Neutrophil (primary cell): ENCODE results near the gene TSPAN9.

ENCODE experiments used
- H3K27ac ChIP-seq: fragments of 200-600 bp; sonication (generic); 2 replicates; pipeline ENCODE4 v1.5.1; 2016; ENCODE audit warnings: mild to moderate bottlenecking, moderate library complexity
- H3K27me3 ChIP-seq: fragments of 200-600 bp; sonication (generic); 2 replicates; pipeline ENCODE4 v1.6.0; 2016; ENCODE audit warnings: mild to moderate bottlenecking
- H3K36me3 ChIP-seq: fragments of 200-600 bp; sonication (generic); 2 replicates; pipeline ENCODE4 v1.5.1; 2017
- H3K4me1 ChIP-seq, 2 experiments: fragments of 200-600 bp in 1 of 2; sonication (generic) in 1 of 2; 1 replicate in 1 of 2; 2 replicates in 1 of 2; pipeline versions ENCODE4 v1.5.1 to v1.6.1; 2013 to 2016; ENCODE audit warnings: low read depth in 1 of 2, low read length in 1 of 2, mild to moderate bottlenecking in 1 of 2, moderate library complexity in 1 of 2; ENCODE audit not compliant: control insufficient read depth in 1 of 2, insufficient read depth in 1 of 2
- H3K4me3 ChIP-seq, 2 experiments: fragments of 200-600 bp in 1 of 2; sonication (generic) in 1 of 2; 1 replicate in 1 of 2; 2 replicates in 1 of 2; pipeline ENCODE4 v1.5.1; 2013 to 2016; ENCODE audit warnings: low read depth in 1 of 2, low read length in 1 of 2, mild to moderate bottlenecking in 1 of 2, moderate library complexity in 1 of 2
- H3K9me3 ChIP-seq: fragments of 200-600 bp; sonication (generic); 2 replicates; pipeline ENCODE4 v1.5.1; 2016
- CTCF ChIP-seq: fragments of 200-600 bp; sonication (generic); IDR thresholded peaks from 2 replicates; pipeline ENCODE4 v1.5.1; 2016; ENCODE audit warnings: antibody characterized with exemption

The TSPAN9 gene

GRCh38 chr12:3091382-3092241 lies 14.4 kb downstream of the TSPAN9 start:
- TF ChIP-seq CTCF = no peak
- no peaks in the 10 kb centered on the region for H3K36me3 ChIP-seq
- no peak overlapping the region for H3K27ac ChIP-seq
- no peaks in the 10 kb centered on the region for H3K4me1 ChIP-seq
- peaks cover 4% of the 10 kb centered on the region for H3K27me3 ChIP-seq
- no peaks in the 10 kb centered on the region for H3K9me3 ChIP-seq
- H3K4me3 ChIP-seq = no peak overlapping the region

GRCh38 chr12:3092764-3093163 lies 15.6 kb downstream of the TSPAN9 start:
- no peak overlapping the region for H3K27ac ChIP-seq
- TF ChIP-seq CTCF = no peak
- no peaks in the 10 kb centered on the region for H3K27me3 ChIP-seq
- no peak overlapping the region for H3K4me3 ChIP-seq
- no peaks in the 10 kb centered on the region for H3K36me3 ChIP-seq
- H3K9me3 ChIP-seq = no peaks in the 10 kb centered on the region
- H3K4me1 ChIP-seq = no peaks in the 10 kb centered on the region

DNA sequence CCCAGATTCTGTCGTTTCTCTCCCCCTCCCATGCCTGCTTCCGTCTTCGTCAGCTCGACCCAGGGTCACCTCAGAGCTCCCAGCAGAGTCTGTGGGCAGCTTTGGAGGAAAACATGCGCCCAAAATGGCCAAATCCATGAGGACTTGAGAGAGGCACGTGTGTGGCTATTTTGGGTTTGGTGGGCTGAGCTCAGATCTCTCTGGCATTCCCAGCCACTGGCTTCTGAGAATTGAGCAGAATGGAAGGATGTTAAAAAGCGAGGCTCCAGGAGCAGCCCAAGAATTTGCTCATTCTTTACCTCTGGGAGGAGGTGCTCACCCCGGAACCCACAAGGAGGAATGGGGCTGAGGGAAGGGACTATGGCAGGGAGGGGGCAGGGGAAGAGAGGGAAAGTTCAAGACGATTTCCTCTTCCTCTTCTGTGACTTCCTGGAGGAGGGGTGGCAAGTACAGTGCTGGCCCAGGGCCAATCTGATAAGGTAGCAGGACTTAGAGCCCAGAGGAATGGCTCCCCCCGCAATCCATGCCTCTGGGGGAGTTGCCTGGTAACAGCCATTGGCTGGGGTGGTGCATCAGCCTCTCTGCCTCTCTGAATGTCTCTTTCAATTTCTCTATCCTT lies 20.1 kb downstream of the TSPAN9 start:
- Histone ChIP-seq H3K9me3 (no peaks in the 10 kb centered on the region), H3K4me3 (no peak overlapping the region), H3K36me3 (no peaks in the 10 kb centered on the region), H3K4me1 (no peaks in the 10 kb centered on the region), H3K27ac (no peak overlapping the region), H3K27me3 (peaks cover 4% of the 10 kb centered on the region)
- TF ChIP-seq CTCF = no peak

- no peak overlapping the region for H3K4me3 ChIP-seq
- H3K27ac ChIP-seq = no peak overlapping the region
- no peaks in the 10 kb centered on the region for H3K4me1 ChIP-seq
- H3K36me3 ChIP-seq = no peaks in the 10 kb centered on the region
- no peaks in the 10 kb centered on the region for H3K9me3 ChIP-seq
- TF ChIP-seq CTCF = no peak
- H3K27me3 ChIP-seq = peaks cover 5% of the 10 kb centered on the region
Measured at GRCh38 chr12:3097836-3098235, 20.7 kb downstream of the TSPAN9 start.

DNA sequence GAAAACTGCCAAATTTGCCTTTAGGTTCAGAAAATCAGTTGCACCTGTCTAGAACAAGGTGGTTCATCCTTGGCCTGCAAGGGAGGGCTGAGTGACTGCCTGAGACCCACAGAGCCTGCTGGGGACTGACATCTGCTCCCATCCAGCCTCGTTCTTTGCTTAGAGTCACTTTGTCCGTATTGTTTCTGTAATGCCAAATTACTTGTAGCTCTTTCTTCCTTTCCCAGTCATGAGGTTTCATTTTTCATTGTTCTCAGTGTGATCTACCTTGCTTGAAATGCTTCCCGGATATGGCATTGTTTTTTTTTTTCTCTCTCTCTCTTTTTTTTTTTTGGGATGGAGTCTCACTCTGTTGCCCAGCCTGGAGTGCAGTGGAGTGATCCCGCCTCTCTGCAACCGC lies 21.3 kb downstream of the TSPAN9 start:
- H3K27ac ChIP-seq = no peak overlapping the region
- H3K27me3 ChIP-seq = peaks cover 11% of the 10 kb centered on the region

More for the DNA sequence above, 21.3 kb downstream of the TSPAN9 start:
- H3K4me1 ChIP-seq = no peaks in the 10 kb centered on the region
- TF ChIP-seq CTCF = no peak
- H3K9me3 ChIP-seq = no peaks in the 10 kb centered on the region
- H3K4me3 ChIP-seq = no peak overlapping the region
- H3K36me3 ChIP-seq = no peaks in the 10 kb centered on the region
